SK-N-SH (cell line): ENCODE results near the gene ALOXE3.
A peak's percentile ranks its signal among the peaks of the same experiment; 100 is the strongest.

Experiments used
- EP300 ChIP-seq, 2 experiments: IDR thresholded peaks; 2 replicates each; pipeline versions ENCODE4 v1.4.0 to v1.6.1; 2012; ENCODE audit warnings: borderline replicate concordance in 1 of 2, low read depth in 1 of 2, low read length in 1 of 2
- GATA2 ChIP-seq: sonication (generic); formaldehyde crosslinking; IDR thresholded peaks from 2 replicates; pipeline ENCODE4 v1.5.0; 2020; ENCODE audit warnings: mild to moderate bottlenecking, missing genetic modification reagents
- RFX5 ChIP-seq: IDR thresholded peaks from 2 replicates; pipeline ENCODE4 v1.6.1; 2012; ENCODE audit warnings: mild to moderate bottlenecking, improper control_type of control experiment, low read length
- TAF1 ChIP-seq: IDR thresholded peaks from 2 replicates; pipeline ENCODE4 v1.6.1; 2012; ENCODE audit warnings: low read depth, mild to moderate bottlenecking, low read length, moderate library complexity, borderline replicate concordance
- TF ChIP-seq, protein P1 (sequence below): fragments of 150-350 bp; IDR thresholded peaks from 2 replicates; pipeline ENCODE4 v1.6.1; 2017; ENCODE audit warnings: antibody characterized with exemption, low read length, low read depth, borderline replicate concordance
- TF ChIP-seq, protein P2 (sequence below): fragments of 200-600 bp; sonication (generic); IDR thresholded peaks from 2 replicates; pipeline ENCODE4 v1.6.1; 2017; ENCODE audit warnings: antibody characterized with exemption, mild to moderate bottlenecking, moderate library complexity
- TF ChIP-seq, protein P3 (sequence below): IDR thresholded peaks from 2 replicates; pipeline ENCODE4 v1.4.0; 2012; ENCODE audit warnings: low read depth

DNA sequence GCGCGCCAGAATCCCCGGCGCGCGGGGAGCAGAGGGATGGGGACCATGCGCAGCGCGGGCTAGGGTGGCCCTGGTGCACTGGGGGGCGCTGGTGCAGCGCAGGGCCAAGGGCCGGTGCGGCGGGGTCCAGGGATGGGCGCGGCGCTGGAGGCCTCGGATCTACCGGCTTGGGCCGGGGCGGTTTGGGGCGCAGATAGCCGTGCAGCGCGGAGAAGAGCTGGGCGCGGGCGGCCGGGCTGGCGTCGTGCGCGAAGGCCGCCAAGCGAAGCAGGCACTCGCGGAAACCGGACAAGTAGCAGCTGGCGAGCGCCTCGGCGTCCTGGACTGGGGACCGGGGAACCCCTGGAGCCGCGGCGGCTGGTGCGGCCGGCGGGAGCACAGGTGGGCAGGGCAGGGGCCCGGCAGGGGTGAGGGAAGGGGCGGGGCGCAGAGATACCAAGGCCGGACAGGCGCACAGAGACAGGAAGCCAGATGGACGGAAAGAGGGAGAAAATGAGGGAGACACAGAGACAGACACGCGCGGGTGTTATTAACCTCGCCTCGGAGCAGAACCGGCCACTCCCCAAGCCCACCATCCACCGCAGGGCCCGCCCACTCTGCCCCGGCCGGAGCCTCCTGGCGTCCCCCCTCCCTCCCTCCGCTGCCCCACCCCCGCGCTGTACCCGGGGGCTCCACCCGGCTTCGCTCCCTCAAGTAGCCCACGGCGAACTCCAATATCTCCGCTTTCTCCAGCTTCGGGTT is 3.5 kb upstream of the ALOXE3 start:
- TF ChIP-seq, protein P1, sequence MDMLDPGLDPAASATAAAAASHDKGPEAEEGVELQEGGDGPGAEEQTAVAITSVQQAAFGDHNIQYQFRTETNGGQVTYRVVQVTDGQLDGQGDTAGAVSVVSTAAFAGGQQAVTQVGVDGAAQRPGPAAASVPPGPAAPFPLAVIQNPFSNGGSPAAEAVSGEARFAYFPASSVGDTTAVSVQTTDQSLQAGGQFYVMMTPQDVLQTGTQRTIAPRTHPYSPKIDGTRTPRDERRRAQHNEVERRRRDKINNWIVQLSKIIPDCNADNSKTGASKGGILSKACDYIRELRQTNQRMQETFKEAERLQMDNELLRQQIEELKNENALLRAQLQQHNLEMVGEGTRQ = no peak
- no peak for TF ChIP-seq TAF1
- TF ChIP-seq, protein P2, sequence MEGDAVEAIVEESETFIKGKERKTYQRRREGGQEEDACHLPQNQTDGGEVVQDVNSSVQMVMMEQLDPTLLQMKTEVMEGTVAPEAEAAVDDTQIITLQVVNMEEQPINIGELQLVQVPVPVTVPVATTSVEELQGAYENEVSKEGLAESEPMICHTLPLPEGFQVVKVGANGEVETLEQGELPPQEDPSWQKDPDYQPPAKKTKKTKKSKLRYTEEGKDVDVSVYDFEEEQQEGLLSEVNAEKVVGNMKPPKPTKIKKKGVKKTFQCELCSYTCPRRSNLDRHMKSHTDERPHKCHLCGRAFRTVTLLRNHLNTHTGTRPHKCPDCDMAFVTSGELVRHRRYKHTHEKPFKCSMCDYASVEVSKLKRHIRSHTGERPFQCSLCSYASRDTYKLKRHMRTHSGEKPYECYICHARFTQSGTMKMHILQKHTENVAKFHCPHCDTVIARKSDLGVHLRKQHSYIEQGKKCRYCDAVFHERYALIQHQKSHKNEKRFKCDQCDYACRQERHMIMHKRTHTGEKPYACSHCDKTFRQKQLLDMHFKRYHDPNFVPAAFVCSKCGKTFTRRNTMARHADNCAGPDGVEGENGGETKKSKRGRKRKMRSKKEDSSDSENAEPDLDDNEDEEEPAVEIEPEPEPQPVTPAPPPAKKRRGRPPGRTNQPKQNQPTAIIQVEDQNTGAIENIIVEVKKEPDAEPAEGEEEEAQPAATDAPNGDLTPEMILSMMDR = peak; percentile 60
- TF ChIP-seq EP300 (IDR thresholded peaks at IDR 0.05; ENCODE audit: borderline replicate concordance in 1 of 2, low read depth in 1 of 2, low read length in 1 of 2) = no peak
- TF ChIP-seq, protein P3, sequence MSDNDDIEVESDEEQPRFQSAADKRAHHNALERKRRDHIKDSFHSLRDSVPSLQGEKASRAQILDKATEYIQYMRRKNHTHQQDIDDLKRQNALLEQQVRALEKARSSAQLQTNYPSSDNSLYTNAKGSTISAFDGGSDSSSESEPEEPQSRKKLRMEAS = peak; percentile 44
- TF ChIP-seq RFX5 = no peak
- no peak for TF ChIP-seq GATA2 (CRISPR knock-in tag)
